HG03103 (cell line): ENCODE data around the gene MFAP3.
"Not testable (repeated sequence)": the region's sequence is repeated elsewhere in the genome, so short reads cannot be mapped to it uniquely, and the experiment has no call there.

Source experiments
- ATAC-seq: cut with Tn5 transposase; IDR thresholded peaks from one replicate; pipeline ENCODE4 v1.9.1; 2021; ENCODE audit warnings: low read depth; ENCODE audit not compliant: unreplicated experiment

MFAP3 gene

GRCh38 chr5:154049636-154050035 is 10.9 kb downstream of the MFAP3 start:
- no peak for ATAC-seq

GRCh38 chr5:154053468-154053867 is 14.7 kb downstream of the MFAP3 start:
- no peak for ATAC-seq

- no peak for ATAC-seq
Measured at GRCh38 chr5:154055201-154055600, 16.4 kb downstream of the MFAP3 start.

- ATAC-seq = peak; percentile 65
Measured at GRCh38 chr5:154058055-154059038, 19.6 kb downstream of the MFAP3 start.

- ATAC-seq = peak; percentile 46
Measured at GRCh38 chr5:154059039-154059430, 20.3 kb downstream of the MFAP3 start.

- no peak for ATAC-seq
Measured at GRCh38 chr5:154059583-154059982, 20.8 kb downstream of the MFAP3 start.

- no peak for ATAC-seq
Measured at GRCh38 chr5:154060606-154061005, 21.8 kb downstream of the MFAP3 start.

- no peak for ATAC-seq
Measured at GRCh38 chr5:154063372-154063771, 24.6 kb downstream of the MFAP3 start.

GRCh38 chr5:154065971-154066370 is 27.2 kb downstream of the MFAP3 start:
- ATAC-seq = no peak

- not testable (repeated sequence) for ATAC-seq
Measured at GRCh38 chr5:154069854-154070253, 31.1 kb downstream of the MFAP3 start.

- ATAC-seq = peak; percentile 21
Measured at GRCh38 chr5:154071799-154072413, 33.1 kb downstream of the MFAP3 start.

GRCh38 chr5:154072414-154073171 is 33.8 kb downstream of the MFAP3 start:
- ATAC-seq = peak; percentile 90

GRCh38 chr5:154076240-154076922 is 37.6 kb downstream of the MFAP3 start:
- no peak for ATAC-seq

GRCh38 chr5:154077696-154078095 is 38.9 kb downstream of the MFAP3 start:
- no peak for ATAC-seq

GRCh38 chr5:154078272-154078671 is 39.5 kb downstream of the MFAP3 start:
- no peak for ATAC-seq

GRCh38 chr5:154081246-154081645 is 42.5 kb downstream of the MFAP3 start:
- no peak for ATAC-seq

- no peak for ATAC-seq
Measured at GRCh38 chr5:154084062-154084639, 45.4 kb downstream of the MFAP3 start.

- ATAC-seq = no peak
Measured at GRCh38 chr5:154086146-154086545, 47.4 kb downstream of the MFAP3 start.

- ATAC-seq = no peak
Measured at GRCh38 chr5:154086641-154087040, 47.9 kb downstream of the MFAP3 start.

- no peak for ATAC-seq
Measured at GRCh38 chr5:154087260-154087659, 48.5 kb downstream of the MFAP3 start.
